22Rv1 (cell line): ENCODE data around the gene GSTP1.

Source experiments
- ZFX ChIP-seq: fragments of 450-650 bp; IDR thresholded peaks from 2 replicates; pipeline ENCODE4 v1.6.1; 2017; ENCODE audit warnings: antibody characterized with exemption, borderline replicate concordance
- TF ChIP-seq, protein P1 (sequence below): fragments of 450-650 bp; IDR thresholded peaks from 2 replicates; pipeline ENCODE4 v1.5.1; 2017; ENCODE audit warnings: mild to moderate bottlenecking

DNA sequence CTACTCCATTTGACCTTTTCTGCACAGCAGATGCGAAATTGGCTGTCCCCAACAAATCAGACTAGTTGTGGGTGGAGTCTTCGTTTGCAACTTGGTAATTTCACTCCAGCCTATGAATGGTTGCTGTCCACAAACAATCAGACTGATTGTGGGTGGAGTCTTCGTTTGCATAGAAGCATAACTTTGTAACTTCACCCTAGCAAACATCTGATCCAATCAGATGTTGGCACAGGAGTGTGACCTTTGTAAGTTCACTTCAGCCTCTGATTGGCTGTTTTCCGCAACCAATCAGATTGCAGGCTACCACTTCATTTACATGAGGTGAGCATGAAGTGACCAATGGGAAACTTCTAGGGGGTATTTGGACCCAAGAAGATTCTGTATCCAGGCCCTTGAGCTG, 44.1 kb upstream of the GSTP1 start:
- TF ChIP-seq, protein P1, sequence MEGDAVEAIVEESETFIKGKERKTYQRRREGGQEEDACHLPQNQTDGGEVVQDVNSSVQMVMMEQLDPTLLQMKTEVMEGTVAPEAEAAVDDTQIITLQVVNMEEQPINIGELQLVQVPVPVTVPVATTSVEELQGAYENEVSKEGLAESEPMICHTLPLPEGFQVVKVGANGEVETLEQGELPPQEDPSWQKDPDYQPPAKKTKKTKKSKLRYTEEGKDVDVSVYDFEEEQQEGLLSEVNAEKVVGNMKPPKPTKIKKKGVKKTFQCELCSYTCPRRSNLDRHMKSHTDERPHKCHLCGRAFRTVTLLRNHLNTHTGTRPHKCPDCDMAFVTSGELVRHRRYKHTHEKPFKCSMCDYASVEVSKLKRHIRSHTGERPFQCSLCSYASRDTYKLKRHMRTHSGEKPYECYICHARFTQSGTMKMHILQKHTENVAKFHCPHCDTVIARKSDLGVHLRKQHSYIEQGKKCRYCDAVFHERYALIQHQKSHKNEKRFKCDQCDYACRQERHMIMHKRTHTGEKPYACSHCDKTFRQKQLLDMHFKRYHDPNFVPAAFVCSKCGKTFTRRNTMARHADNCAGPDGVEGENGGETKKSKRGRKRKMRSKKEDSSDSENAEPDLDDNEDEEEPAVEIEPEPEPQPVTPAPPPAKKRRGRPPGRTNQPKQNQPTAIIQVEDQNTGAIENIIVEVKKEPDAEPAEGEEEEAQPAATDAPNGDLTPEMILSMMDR, result no peak
- no peak for TF ChIP-seq ZFX
